Measurements from ENCODE around the gene SMAD2. TPM values are rescaled to one million over a fixed set of nuclear protein-coding genes. Genes with fewer than 3 reads are reported as not detected.

Gene SMAD2
- total and polyA plus RNA-seq, 2 experiments from 2014 or later, result 30.9 to 90.7 TPM

- Histone ChIP-seq H3K27me3 (ENCODE audit: insufficient read depth) (no peaks in the 10 kb centered on the region), H3F3A (replicated peaks; ENCODE audit: low read depth) (no peaks in the 10 kb centered on the region), H3K4me3 (no peak overlapping the region), H3K27ac (ENCODE audit: low read depth) (no peak overlapping the region), H3K9me2 (ENCODE audit: insufficient read depth) (no peaks in the 10 kb centered on the region), H3K4me2 (no peak overlapping the region), H4K20me1 (replicated peaks; ENCODE audit: insufficient read depth) (no peaks in the 10 kb centered on the region), H3K79me2 (replicated peaks; ENCODE audit: insufficient read depth) (no peaks in the 10 kb centered on the region), H3K36me3 (ENCODE audit: insufficient read depth) (no peaks in the 10 kb centered on the region), H3K4me1 (ENCODE audit: insufficient read depth) (peaks cover 4% of the 10 kb centered on the region; the same call in 1 of the 2 replicates), H2AFZ (peak overlapping the region; percentile 76; the same call in 1 of the 2 replicates)
- H3K27ac Mint-ChIP-seq, result no peak overlapping the region
- peaks cover 15% of the 10 kb centered on the region for H3K4me1 Mint-ChIP-seq
- H3K9me3 Mint-ChIP-seq, result no peaks in the 10 kb centered on the region
- H3K4me3 Mint-ChIP-seq, result no peak overlapping the region
- peaks cover 11% of the 10 kb centered on the region for H3K27me3 Mint-ChIP-seq (ENCODE audit: insufficient read depth, low read depth, poor library complexity)
- ATAC-seq (no peak), DNase-seq (ENCODE audit: low spot score) (no peak)
- H3K36me3 Mint-ChIP-seq (ENCODE audit: low read depth), result no peaks in the 10 kb centered on the region; the same call in 2 of the 3 replicates
- TF ChIP-seq JUNB (IDR thresholded peaks at IDR 0.05; ENCODE audit: unreplicated experiment) (no peak), ZNF331 (CRISPR knock-in tag; IDR thresholded peaks at IDR 0.05; ENCODE audit: low read depth) (no peak), REST (IDR thresholded peaks at IDR 0.05; ENCODE audit: unreplicated experiment) (no peak), EZH2 (IDR thresholded peaks at IDR 0.05; ENCODE audit: low read depth, unreplicated experiment) (no peak)
Measured at GRCh38 chr18:47795434-47795814, 135.0 kb downstream of the SMAD2 start.

- Histone ChIP-seq H3K4me1 (ENCODE audit: insufficient read depth) (peaks cover 4% of the 10 kb centered on the region; the same call in 1 of the 2 replicates), H3K4me2 (no peak overlapping the region), H3F3A (replicated peaks; ENCODE audit: low read depth) (no peaks in the 10 kb centered on the region), H3K79me2 (replicated peaks; ENCODE audit: insufficient read depth) (no peaks in the 10 kb centered on the region), H3K4me3 (no peak overlapping the region), H3K9me2 (ENCODE audit: insufficient read depth) (no peaks in the 10 kb centered on the region), H3K36me3 (ENCODE audit: insufficient read depth) (no peaks in the 10 kb centered on the region), H4K20me1 (replicated peaks; ENCODE audit: insufficient read depth) (no peaks in the 10 kb centered on the region), H3K27ac (ENCODE audit: low read depth) (no peak overlapping the region), H3K27me3 (ENCODE audit: insufficient read depth) (no peaks in the 10 kb centered on the region), H2AFZ (peak overlapping the region; percentile 76)
- Mint-ChIP-seq H3K9me3 (no peaks in the 10 kb centered on the region), H3K27me3 (ENCODE audit: insufficient read depth, low read depth, poor library complexity) (peaks cover 13% of the 10 kb centered on the region), H3K27ac (no peak overlapping the region), H3K4me1 (peaks cover 15% of the 10 kb centered on the region), H3K36me3 (ENCODE audit: low read depth) (no peaks in the 10 kb centered on the region; the same call in 2 of the 3 replicates), H3K4me3 (no peak overlapping the region)
- TF ChIP-seq POLR2AphosphoS5 (IDR thresholded peaks at IDR 0.05; ENCODE audit: low read depth), result no peak
- TF ChIP-seq JUNB (IDR thresholded peaks at IDR 0.05; ENCODE audit: unreplicated experiment), result no peak
- TF ChIP-seq CTCF (conservative IDR thresholded peaks at IDR 0.05; ENCODE audit: low read depth in 2 of 2), result no peak
- TF ChIP-seq CREB1 (CRISPR knock-in tag; IDR thresholded peaks at IDR 0.05; ENCODE audit: low read depth), result no peak
- no peak for TF ChIP-seq ETS1 (IDR thresholded peaks at IDR 0.05)
- no peak for TF ChIP-seq EZH2phosphoT487 (IDR thresholded peaks at IDR 0.05; ENCODE audit: unreplicated experiment)
- TF ChIP-seq EZH2 (IDR thresholded peaks at IDR 0.05; ENCODE audit: low read depth, unreplicated experiment), result no peak
- no peak for TF ChIP-seq STAT1 (IDR thresholded peaks at IDR 0.05; ENCODE audit: unreplicated experiment)
- no peak for TF ChIP-seq ZNF331 (CRISPR knock-in tag; IDR thresholded peaks at IDR 0.05; ENCODE audit: low read depth)
- no peak for TF ChIP-seq NANOG (IDR thresholded peaks at IDR 0.05; ENCODE audit: borderline replicate concordance)
- no peak for TF ChIP-seq REST (IDR thresholded peaks at IDR 0.05; ENCODE audit: unreplicated experiment)
- TF ChIP-seq ZNF114 (CRISPR knock-in tag; IDR thresholded peaks at IDR 0.05), result no peak
- DNase-seq (ENCODE audit: low spot score) (peak; percentile 7), ATAC-seq (peak; percentile 58)
Measured at GRCh38 chr18:47794725-47795433, 135.6 kb downstream of the SMAD2 start.

Measured in GM23338 (cell line).